ENCODE measurements around the gene USP13.

The USP13 gene

DNA sequence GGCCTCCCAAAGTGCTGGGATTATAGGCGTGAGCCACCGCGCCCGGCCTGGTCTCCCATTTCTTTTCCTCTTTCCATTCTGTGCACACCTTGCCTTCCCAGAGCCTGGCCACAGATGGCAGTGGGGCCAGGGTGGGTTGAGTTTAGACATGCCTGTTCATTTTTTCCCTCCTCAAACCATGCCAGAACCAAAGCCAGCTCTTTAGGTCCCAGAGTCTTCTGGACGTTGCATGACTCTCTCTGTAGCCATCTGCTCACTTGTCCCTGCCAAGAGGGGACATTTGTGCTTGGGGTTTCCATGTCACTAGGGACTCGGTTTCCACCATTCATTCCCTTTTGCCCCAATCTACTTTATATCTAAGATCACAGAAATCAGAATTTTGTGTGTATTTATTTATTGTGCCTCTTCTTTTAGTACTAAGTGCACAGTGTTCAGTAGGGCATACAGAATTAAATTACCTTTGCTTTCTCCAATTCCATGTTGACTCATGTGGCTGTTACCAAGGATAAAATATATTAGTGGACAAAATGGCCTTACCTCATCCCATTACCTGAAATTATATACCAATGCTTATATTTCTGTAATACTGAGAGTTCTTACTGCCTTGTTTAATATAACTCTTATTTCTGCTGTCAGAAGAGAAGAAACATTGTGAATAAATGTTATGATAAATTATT lies 49.6 kb downstream of the USP13 start:
- DNase-seq: no peak

DNA sequence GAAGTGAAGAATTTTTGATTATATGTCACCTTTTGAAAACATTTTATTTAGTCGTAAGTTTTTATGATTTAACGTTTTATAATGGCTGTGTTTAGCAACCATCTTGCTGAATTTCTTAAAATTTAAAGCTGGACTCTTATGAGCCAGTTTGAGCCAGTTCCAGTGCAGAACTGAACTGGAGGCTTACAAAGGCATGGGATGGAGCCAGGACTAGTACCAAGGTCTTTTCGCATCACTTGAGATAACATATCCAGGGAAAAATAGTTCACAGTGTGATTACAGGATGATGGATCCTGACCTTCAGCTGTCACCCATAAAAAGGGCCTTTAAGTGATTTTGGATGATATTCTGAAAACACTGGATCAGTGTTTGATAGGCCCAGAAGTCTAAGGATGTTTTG lies 51.0 kb downstream of the USP13 start:
- DNase-seq: no peak

DNA sequence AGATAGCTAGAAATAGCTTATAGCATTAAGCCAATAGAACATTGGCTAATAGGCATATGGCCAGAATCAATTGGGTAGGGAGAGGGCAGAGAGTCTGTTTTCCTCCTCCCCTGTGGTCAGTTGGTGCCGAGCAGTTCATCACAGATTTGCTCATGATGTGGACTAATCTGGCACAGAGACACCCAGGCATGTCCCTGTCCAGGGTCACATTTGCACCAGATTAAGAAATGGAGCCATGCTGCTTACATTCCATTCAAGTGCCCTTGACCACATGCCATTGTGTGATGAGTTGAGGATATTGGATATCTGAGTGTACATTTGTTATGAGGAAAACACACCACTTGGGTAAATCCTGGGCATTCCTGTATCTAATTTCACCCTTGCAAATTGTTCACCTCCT lies 53.4 kb downstream of the USP13 start:
- no peak for DNase-seq

DNA sequence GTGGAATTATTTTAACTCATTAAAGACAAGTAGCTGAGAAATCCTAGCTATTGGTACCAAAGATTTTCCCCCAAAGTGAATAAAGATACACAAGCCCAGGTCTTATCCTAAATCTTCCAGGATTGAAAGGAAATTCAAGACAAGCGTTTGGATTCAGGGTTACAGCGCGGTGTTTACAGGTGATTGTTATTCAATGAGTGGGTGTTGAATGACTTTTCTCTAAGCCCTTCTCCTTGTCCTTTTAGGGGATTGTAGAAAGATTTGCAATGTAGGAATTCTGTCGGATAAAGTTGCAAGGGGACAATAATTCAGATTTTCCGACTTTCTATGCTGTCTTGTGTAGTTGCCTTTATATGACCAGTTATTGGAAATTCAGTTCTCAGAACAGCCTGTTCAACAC lies 57.2 kb downstream of the USP13 start:
- no peak for DNase-seq

DNA sequence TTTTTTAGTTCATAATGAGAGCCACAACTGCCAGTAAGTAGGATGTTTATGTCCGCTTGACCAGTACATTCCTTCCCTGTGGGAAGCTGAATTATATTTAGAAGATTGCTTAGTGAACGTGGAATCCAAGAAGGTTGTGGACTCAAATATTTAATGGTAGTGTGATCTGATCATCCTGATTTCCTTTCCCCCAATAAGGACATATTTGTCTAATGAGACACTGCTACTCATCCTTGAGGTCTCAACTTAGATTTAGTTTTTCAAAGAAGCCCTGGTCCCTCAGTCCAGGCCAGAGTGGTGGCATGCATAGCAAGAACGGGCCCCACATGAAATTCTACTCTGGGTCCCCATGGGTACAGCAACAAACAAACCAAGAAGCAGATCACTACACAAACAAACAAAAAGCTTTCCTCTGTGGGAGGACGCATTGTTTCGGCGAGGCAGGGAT lies 60.8 kb downstream of the USP13 start:
- DNase-seq: no peak

DNA sequence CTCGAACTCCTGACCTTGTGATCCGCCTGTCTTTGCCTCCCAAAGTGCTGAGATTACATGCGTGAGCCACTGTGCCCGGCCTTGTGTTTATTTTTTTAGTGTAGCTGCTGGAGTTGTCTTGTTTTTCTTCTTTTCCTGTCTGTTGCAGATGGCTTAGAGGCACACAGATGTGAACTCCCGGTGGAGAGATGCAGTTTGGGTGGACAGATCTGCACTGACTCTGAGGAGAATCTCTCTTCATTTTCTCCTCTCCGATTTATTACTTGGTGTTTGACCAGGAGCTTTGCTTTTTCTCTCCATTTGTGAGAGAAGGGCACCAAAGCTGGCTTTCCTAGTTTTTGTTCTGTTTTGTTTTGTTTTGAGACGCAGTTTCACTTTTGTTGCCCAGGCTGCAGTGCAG lies 62.7 kb downstream of the USP13 start:
- no peak for DNase-seq

DNA sequence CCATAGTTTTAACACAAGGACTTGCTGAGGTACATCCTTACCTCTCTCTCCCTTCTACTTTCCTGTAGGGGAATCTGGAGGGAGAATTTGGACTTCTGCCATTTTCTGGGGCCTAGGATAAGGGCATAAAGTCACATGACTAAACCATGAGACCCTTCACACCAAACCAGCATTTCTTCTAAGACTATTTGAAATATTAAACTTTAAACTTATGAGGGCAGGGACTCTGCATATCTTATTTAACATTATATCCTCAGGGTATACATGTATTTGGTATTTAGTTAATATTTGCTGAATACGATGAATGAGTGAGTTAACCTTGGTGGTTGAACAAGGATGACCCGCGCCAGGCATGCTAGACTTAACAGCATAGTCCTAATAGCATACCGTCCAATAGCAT lies 63.4 kb downstream of the USP13 start:
- DNase-seq: no peak

GRCh38 chr3:179716811-179717210 lies 64.0 kb downstream of the USP13 start:
- no peak for DNase-seq

DNA sequence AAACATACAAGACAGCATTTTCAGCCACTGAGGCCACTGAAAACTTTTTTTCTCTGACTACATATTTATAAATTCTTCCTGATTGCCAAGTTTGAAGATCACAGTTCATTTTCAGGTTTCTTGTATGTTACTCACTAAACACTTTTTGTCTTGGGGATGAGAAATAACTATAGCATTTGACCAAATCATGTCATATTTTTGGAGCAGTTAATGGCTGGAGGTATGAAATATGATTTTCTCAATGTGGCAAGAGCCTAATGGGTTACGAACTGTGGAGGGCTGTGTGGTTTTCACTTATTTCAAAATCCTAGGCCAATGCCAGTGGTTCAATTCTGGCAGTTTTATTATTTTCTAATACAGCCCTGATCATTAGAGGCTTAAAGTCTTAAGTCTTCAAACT lies 64.4 kb downstream of the USP13 start:
- no peak for DNase-seq

- no peak for DNase-seq
These were observed 66.4 kb downstream of the USP13 start for GRCh38 chr3:179719048-179719734.

DNA sequence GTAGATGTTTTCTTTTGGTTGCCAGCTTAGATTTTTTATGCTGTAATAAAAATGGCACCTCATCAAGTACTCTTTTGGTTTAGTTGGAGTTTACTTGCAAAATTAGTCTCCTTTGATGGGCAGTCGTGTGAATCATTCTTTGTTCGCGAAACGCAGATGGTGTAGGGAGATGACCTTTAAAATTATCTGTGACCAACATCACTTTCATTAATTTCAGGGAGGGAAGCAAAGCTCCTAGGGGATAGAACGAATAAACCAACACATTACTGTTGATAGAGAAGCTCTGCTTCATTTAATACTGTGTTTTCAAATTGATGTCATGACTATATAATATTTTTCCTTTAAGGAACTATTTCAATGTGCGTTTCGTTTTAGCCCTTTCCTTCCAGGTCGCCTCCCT lies 67.4 kb downstream of the USP13 start:
- no peak for DNase-seq

GRCh38 chr3:179723617-179724016 lies 70.8 kb downstream of the USP13 start:
- DNase-seq: no peak

GRCh38 chr3:179726075-179726699 lies 73.3 kb downstream of the USP13 start:
- no peak for DNase-seq

DNA sequence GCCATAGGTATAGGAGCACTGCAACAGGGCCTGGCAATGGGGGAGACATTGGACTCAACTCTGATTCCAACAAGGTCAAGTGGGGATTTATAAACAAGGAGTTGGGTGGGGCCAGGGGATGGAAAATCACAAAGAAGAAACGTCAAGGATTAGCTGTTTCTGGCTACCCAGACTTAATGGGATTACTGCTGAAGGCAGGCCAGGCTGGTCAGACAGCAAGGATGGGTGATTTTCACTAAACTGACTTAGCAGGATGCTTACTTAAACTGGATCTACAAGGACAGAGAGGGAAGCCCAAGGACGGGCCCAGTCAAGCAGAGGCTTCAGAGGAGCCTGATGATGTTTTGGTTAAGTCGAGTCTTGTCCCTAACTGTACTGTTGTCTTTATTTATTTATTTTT lies 76.2 kb downstream of the USP13 start:
- no peak for DNase-seq

GRCh38 chr3:179729981-179730380 lies 77.1 kb downstream of the USP13 start:
- no peak for DNase-seq

- no peak for DNase-seq
These were observed 77.7 kb downstream of the USP13 start for GRCh38 chr3:179730506-179730905.

GRCh38 chr3:179731544-179731943 lies 78.7 kb downstream of the USP13 start:
- no peak for DNase-seq

GRCh38 chr3:179732661-179733348 lies 80.0 kb downstream of the USP13 start:
- no peak for DNase-seq

DNA sequence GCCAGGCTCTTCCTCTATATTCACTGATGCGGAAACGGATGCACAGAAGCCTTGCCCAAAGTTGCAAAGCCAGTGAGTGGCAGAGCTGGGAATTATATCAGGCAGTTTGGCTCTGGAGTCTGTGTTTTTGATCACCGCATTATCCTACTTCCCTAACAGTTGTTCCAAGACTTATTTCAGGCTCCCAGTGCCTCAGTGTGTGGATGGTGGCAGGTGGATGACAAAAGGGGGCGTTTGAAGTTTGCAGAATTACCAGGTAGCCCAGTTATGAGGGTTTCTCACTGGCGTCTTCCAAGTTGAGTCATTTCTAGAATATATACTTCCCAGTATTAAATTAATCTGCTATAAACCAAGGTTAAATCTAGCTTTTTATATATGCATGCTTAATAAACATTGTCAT lies 81.0 kb downstream of the USP13 start:
- DNase-seq: no peak

DNA sequence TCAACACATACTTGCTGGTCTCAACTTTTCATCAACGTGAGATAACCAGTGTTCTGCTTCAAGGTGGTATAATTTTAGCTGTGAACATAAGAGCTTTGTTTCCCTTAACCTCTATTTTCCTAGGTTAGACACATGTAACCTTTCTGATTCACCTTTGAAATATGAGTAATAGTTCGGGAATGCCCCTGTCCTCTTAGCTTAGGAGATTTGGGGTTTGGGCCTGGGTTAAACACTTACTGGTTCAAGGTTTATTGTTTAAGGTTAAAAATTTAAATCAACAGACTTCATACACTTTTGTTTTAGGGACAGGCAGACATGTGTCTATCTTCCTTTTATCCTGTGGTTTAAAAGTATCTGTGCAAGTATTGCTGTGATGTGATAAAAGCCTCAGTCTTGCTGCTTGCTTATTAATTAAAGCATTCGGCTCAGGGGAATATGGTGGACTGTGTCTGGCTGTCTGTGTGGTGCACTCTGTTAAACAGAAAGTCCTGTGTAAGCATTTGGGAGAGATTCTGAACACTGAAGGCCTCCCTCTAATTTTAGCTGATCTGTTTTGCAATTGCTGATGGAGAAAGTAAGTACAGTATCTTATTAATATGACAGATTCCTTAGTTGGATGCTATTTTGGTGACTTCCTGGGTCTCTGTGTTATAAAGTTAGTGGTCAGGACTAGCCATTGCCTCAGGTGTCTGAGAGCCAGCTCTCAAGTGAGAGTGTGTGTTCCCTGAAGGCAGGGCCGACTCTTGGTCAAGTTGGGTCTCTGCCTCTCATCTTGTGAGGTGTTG lies 81.8 kb downstream of the USP13 start:
- DNase-seq: no peak

GRCh38 chr3:179735321-179735720 lies 82.5 kb downstream of the USP13 start:
- DNase-seq: no peak

DNA sequence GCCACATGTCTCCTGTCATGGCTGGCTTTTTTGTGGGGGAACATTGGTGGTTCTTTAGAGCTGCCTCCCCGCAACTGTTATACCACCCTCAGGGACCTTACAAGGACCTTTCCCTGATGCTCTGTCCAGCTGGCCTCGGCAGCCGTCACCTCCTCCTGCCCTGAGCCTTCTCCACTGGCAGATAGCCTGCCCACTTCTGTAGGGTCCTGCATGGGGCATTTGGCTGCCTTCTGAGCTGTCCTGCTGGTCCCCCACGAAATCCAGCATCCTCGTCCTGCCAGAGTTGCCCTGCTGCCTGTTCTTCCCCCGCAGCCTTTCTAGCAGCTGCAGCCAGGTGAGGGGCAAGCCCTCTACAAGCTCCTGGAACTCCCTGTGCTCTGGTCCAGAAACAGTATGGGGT lies 86.2 kb downstream of the USP13 start:
- DNase-seq: no peak
